ENCODE measurements around the gene CLDN16.

GRCh38 chr3:190368881-190369280 is 19.1 kb upstream of the CLDN16 start:
- no peak for TF ChIP-seq POLR2A (IDR thresholded peaks at IDR 0.05; ENCODE audit: low read depth, low read length)
- no peak for TF ChIP-seq TAF1 (IDR thresholded peaks at IDR 0.05; ENCODE audit: low read depth, low read length)
- no peak for TF ChIP-seq PAX5 (IDR thresholded peaks at IDR 0.05; ENCODE audit: insufficient read depth, low read length, severe bottlenecking)
- TF ChIP-seq POLR2AphosphoS5 (IDR thresholded peaks at IDR 0.05; ENCODE audit: low read depth, low read length) = no peak
- TF ChIP-seq POU2F2 (IDR thresholded peaks at IDR 0.05; ENCODE audit: low read depth, low read length) = no peak

Measured in GM12891 (cell line).